HepG2 (cell line): ENCODE measurements around the gene VIM. TPM values are rescaled to one million over a fixed set of nuclear protein-coding genes. Genes with fewer than 3 reads are reported as not detected.

Experiments used
- ATAC-seq: fragments of 200-7000 bp; cut with Tn5 transposase; 3 replicates; pipeline ENCODE4 v1.9.1; 2020; ENCODE audit warnings: mild to moderate bottlenecking, moderate library complexity
- BruUV-seq: library from RNA; stranded (reverse); fragments of 400-500 nt; replicated peaks from 2 replicates; lab custom pipeline; 2021; lab: Mats Ljungman, UMichigan
- CTCF ChIA-PET: fragments of 300-600 bp; formaldehyde crosslinking; extraction: SDS; loops from one replicate; lab custom pipeline; 2021; ENCODE audit warnings: low total read pairs, inconsistent platforms, low intra/inter-chr PET ratio; lab: Yijun Ruan, JAX
- POLR2A ChIA-PET: fragments of 350-600 bp; sonication (Branson Sonifier 250); formaldehyde crosslinking; loops from one replicate; lab custom pipeline; 2020; ENCODE audit warnings: antibody characterized with exemption, inconsistent platforms; lab: Yijun Ruan, JAX
- DNase-seq: peaks from one replicate; pipeline ENCODE4 v3.0.0-alpha.2; 2015; ENCODE audit warnings: low spot score
- FAIRE-seq: peaks from 3 replicates; lab custom pipeline; 2011; peaks lifted over from hg19 to GRCh38; lab: Jason Lieb, UNC
- H2AFZ ChIP-seq: one replicate; pipeline ENCODE4 v1.6.1; 2011; ENCODE audit warnings: low read length, inconsistent platforms
- H3K27ac ChIP-seq: fragments of 300-600 bp; 3 replicates; pipeline ENCODE4 v1.8.0; 2011; ENCODE audit warnings: mixed run types, mild to moderate bottlenecking, mixed read lengths, low read length, inconsistent platforms; ENCODE audit not compliant: insufficient read depth; ENCODE audit errors: extremely low read length
- H3K27me3 ChIP-seq, 2 experiments: fragments of 200-600 bp in 1 of 2; 2 replicates in 1 of 2; 3 replicates in 1 of 2; pipeline versions ENCODE4 v1.6.0 to v1.8.0; 2011; ENCODE audit warnings: low read length in 2 of 2, mild to moderate bottlenecking in 2 of 2, moderate library complexity in 2 of 2, inconsistent platforms in 1 of 2; ENCODE audit not compliant: insufficient read depth in 2 of 2, control insufficient read depth in 1 of 2
- H3K36me3 ChIP-seq, 2 experiments: fragments of 200-600 bp in 1 of 2; replicated peaks in 1 of 2; 2 replicates in 1 of 2; 3 replicates in 1 of 2; pipeline versions ENCODE4 v1.5.1 to v1.8.0; 2011; ENCODE audit warnings: low read length in 2 of 2, inconsistent platforms in 1 of 2; ENCODE audit not compliant: insufficient read depth in 2 of 2, control insufficient read depth in 1 of 2
- H3K4me1 ChIP-seq: 2 replicates; pipeline ENCODE4 v1.5.1; 2012; ENCODE audit warnings: low read length, inconsistent platforms; ENCODE audit not compliant: insufficient read depth
- H3K4me2 ChIP-seq: 2 replicates; pipeline ENCODE4 v1.6.0; 2011; ENCODE audit warnings: low read depth, low read length, inconsistent platforms
- H3K4me3 ChIP-seq, 3 experiments: fragments of 200-600 bp in 1 of 3; sonication (generic), shearing (Covaris generic) in 1 of 3; replicated peaks in 1 of 3; 2 replicates each; pipeline ENCODE4 v1.5.1; 2011 to 2016; ENCODE audit warnings: low read length in 3 of 3, inconsistent platforms in 2 of 3, low read depth in 2 of 3, mild to moderate bottlenecking in 2 of 3, control low read depth in 1 of 3, mixed read lengths in 1 of 3; ENCODE audit not compliant: insufficient read depth in 1 of 3
- H3K79me2 ChIP-seq: one replicate; pipeline ENCODE4 v1.6.1; 2011; ENCODE audit warnings: low read length, inconsistent platforms; ENCODE audit not compliant: insufficient read depth
- H3K9ac ChIP-seq: 2 replicates; pipeline ENCODE4 v1.6.0; 2011; ENCODE audit warnings: mild to moderate bottlenecking, low read depth, low read length, inconsistent platforms; ENCODE audit not compliant: insufficient read depth
- H3K9me3 ChIP-seq: 2 replicates; pipeline ENCODE4 v1.5.1; 2012; ENCODE audit warnings: mild to moderate bottlenecking, low read length
- H4K20me1 ChIP-seq: 2 replicates; pipeline ENCODE4 v1.6.0; 2011; ENCODE audit warnings: inconsistent platforms, mild to moderate bottlenecking, low read length, moderate library complexity; ENCODE audit not compliant: insufficient read depth
- CENPX ChIP-seq: sonication (generic); formaldehyde crosslinking; IDR thresholded peaks from 2 replicates; pipeline ENCODE4 v1.9.0; 2021; ENCODE audit warnings: mild to moderate bottlenecking, missing genetic modification reagents, moderate library complexity
- ELF4 ChIP-seq: sonication (generic); formaldehyde crosslinking; IDR thresholded peaks from 2 replicates; pipeline ENCODE4 v1.5.0; 2020; ENCODE audit warnings: missing genetic modification reagents, mild to moderate bottlenecking, moderate library complexity, borderline replicate concordance
- FOXK2 ChIP-seq: fragments of 450-650 bp; IDR thresholded peaks from 2 replicates; pipeline ENCODE4 v1.6.1; 2016
- HDAC6 ChIP-seq: fragments of 200-600 bp; sonication (generic); IDR thresholded peaks from 2 replicates; pipeline ENCODE4 v1.7.0; 2017; ENCODE audit warnings: mild to moderate bottlenecking, antibody characterized with exemption, low read length, low read depth
- ISL2 ChIP-seq: sonication (generic); formaldehyde crosslinking; IDR thresholded peaks from 2 replicates; pipeline ENCODE4 v1.5.0; 2020; ENCODE audit warnings: missing genetic modification reagents
- JUND ChIP-seq: sonication (generic); formaldehyde crosslinking; IDR thresholded peaks from 2 replicates; pipeline ENCODE4 v1.8.0; 2022; ENCODE audit warnings: mild to moderate bottlenecking, missing genetic modification reagents
- KLF6 ChIP-seq: IDR thresholded peaks from 2 replicates; pipeline ENCODE4 v1.8.0; 2016; ENCODE audit warnings: missing biosample characterization, missing genetic modification reagents
- NAIF1 ChIP-seq: sonication (generic); formaldehyde crosslinking; IDR thresholded peaks from 2 replicates; pipeline ENCODE4 v1.5.0; 2020; ENCODE audit warnings: mild to moderate bottlenecking, missing genetic modification reagents, borderline replicate concordance
- SMARCE1 ChIP-seq: fragments of 450-650 bp; IDR thresholded peaks from 2 replicates; pipeline ENCODE4 v1.6.1; 2017; ENCODE audit warnings: borderline replicate concordance
- SNRNP70 ChIP-seq: fragments of 200-400 bp; formaldehyde crosslinking; IDR thresholded peaks from 2 replicates; pipeline ENCODE4 v1.6.1; 2017; ENCODE audit warnings: mild to moderate bottlenecking, low read depth, low read length, moderate library complexity
- STAT5B ChIP-seq: sonication (generic); formaldehyde crosslinking; IDR thresholded peaks from 2 replicates; pipeline ENCODE4 v1.4.0; 2020; ENCODE audit warnings: missing genetic modification reagents
- ZBTB1 ChIP-seq: sonication (generic); formaldehyde crosslinking; IDR thresholded peaks from 2 replicates; pipeline ENCODE4 v1.4.0; 2020; ENCODE audit warnings: missing genetic modification reagents, borderline replicate concordance
- ZBTB38 ChIP-seq: sonication (generic); formaldehyde crosslinking; IDR thresholded peaks from 2 replicates; pipeline ENCODE4 v1.5.1; 2020; ENCODE audit warnings: mild to moderate bottlenecking, missing genetic modification reagents
- ZHX2 ChIP-seq, 2 experiments: sonication (generic) in 1 of 2; formaldehyde crosslinking in 1 of 2; IDR thresholded peaks; 2 replicates each; pipeline versions ENCODE4 v1.6.1 to v1.9.0; 2014 to 2022; ENCODE audit warnings: antibody characterized with exemption in 1 of 2, borderline replicate concordance in 1 of 2, inconsistent platforms in 1 of 2, low read depth in 1 of 2, missing genetic modification reagents in 1 of 2
- ZNF3 ChIP-seq: IDR thresholded peaks from 2 replicates; pipeline ENCODE4 v1.7.0; 2017; ENCODE audit warnings: inconsistent platforms
- ZNF329 ChIP-seq: sonication (generic); formaldehyde crosslinking; IDR thresholded peaks from 2 replicates; pipeline ENCODE4 v1.9.0; 2021; ENCODE audit warnings: low read depth, mild to moderate bottlenecking, missing genetic modification reagents
- ZNF644 ChIP-seq: IDR thresholded peaks from 2 replicates; pipeline ENCODE4 v1.6.1; 2016; ENCODE audit warnings: low read depth
- ZNF660 ChIP-seq: sonication (generic); formaldehyde crosslinking; IDR thresholded peaks from 2 replicates; pipeline ENCODE4 v1.5.1; 2020; ENCODE audit warnings: mild to moderate bottlenecking, low read depth, missing genetic modification reagents, borderline replicate concordance
- WGBS: methylation state at CpG from one replicate; pipeline ENCODE4 v1.1.6; 2017; ENCODE audit warnings: low lambda C conversion rate; 5-methylcytosine and 5-hydroxymethylcytosine counted together
- in situ Hi-C: cut with HindIII; loops from 2 replicates; pipeline ENCODE4 v1.10.0; 2017; ENCODE audit warnings: low pct_unique_long_range_greater_than_20kb; ENCODE audit not compliant: extremely low pct_ligation_motif_present
- intact Hi-C: fragments of 100-400 bp; cut with micrococcal nuclease; formaldehyde crosslinking; loops from one replicate; pipeline ENCODE4 v1.10.0; 2022; ENCODE audit not compliant: unreplicated experiment
- polyA plus RNA-seq, 8 experiments: library from polyadenylated mRNA; depleted of rRNA in 3 of 8; stranded (reverse) in 7 of 8; unstranded in 1 of 8; fragments of >200 nt; fragmentation: Illumina TruSeq in 4 of 8; extraction: Trizol in 4 of 8; gene quantifications; 2 replicates each; pipeline versions ENCODE4 v1.2.1 to v1.2.3, GENCODE V29; 2011 to 2016; ENCODE audit warnings: low read depth in 4 of 8, missing spikeins in 1 of 8, mixed read lengths in 1 of 8; ENCODE audit not compliant: insufficient read depth in 1 of 8
- total RNA-seq, 5 experiments: library from RNA; depleted of rRNA; stranded (reverse); fragments of >200 nt; fragmentation: Illumina TruSeq; extraction: Trizol; gene quantifications; 2 replicates each; pipeline ENCODE4 v1.2.3, GENCODE V29; 2016; ENCODE audit warnings: low read depth in 1 of 5
- TF ChIP-seq, protein P1 (sequence below): sonication (generic); formaldehyde crosslinking; IDR thresholded peaks from 2 replicates; pipeline ENCODE4 v1.5.0; 2020; ENCODE audit warnings: missing genetic modification reagents, mild to moderate bottlenecking, borderline replicate concordance

VIM gene
- total and polyA plus RNA-seq, 2 of the 13 experiments (the other 11 are each of a cell fraction or from before 2014, with no cell fraction given): not detected

- TF ChIP-seq KLF6 (CRISPR knock-in tag) (no peak), CENPX (CRISPR knock-in tag) (no peak)
Measured at GRCh38 chr10:17183110-17183509, 44.9 kb upstream of the VIM start (continued).

DNA sequence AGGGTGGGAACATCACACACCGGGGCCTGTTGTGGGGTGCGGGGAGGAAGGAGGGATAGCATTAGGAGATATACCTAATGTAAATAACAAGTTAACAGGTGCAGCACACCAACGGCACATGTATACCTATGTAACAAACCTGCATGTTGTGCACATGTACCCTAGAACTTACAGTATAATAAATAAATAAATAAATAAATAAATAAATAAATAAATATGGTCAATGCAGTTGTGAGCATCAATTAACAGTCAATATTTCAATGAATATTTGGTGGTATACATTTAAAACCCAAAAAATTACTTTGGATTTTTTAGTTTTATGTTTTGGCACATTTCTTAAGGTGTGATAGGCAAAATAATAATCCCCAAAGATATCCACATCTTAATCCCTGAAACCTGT lies 42.2 kb upstream of the VIM start:
- Histone ChIP-seq H3K36me3 (no peaks in the 10 kb centered on the region), H2AFZ (no peak overlapping the region), H3K79me2 (no peaks in the 10 kb centered on the region), H3K4me3 (no peak overlapping the region), H3K9me3 (no peaks in the 10 kb centered on the region), H3K9ac (no peak overlapping the region), H4K20me1 (no peaks in the 10 kb centered on the region), H3K4me1 (no peaks in the 10 kb centered on the region), H3K4me2 (no peak overlapping the region), H3K27me3 (no peaks in the 10 kb centered on the region), H3K27ac (no peak overlapping the region)
- CTCF ChIA-PET: no interaction called here
- WGBS: 95% methylated on average over 3 of the region's 3 CpGs
- no peak for ATAC-seq
- no TSS peak for BruUV-seq
- no peak for DNase-seq
- POLR2A ChIA-PET: no interaction called here
- in situ Hi-C loops (no loop called here), intact Hi-C loops (no loop called here)
- no peak for FAIRE-seq
- TF ChIP-seq JUND (CRISPR knock-in tag) (no peak), ZNF3 (CRISPR knock-in tag) (no peak), ZNF644 (CRISPR knock-in tag) (no peak), HDAC6 (no peak), ZNF329 (no peak), SNRNP70 (no peak), ZHX2 (IDR thresholded peaks at IDR 0.05; ENCODE audit: low read depth) (no peak), ZHX2 (CRISPR knock-in tag; IDR thresholded peaks at IDR 0.05; ENCODE audit: borderline replicate concordance) (no peak), FOXK2 (no peak), ZBTB38 (CRISPR knock-in tag) (no peak), SMARCE1 (no peak), ISL2 (no peak), NAIF1 (no peak), ZNF660 (CRISPR knock-in tag) (no peak), ELF4 (CRISPR knock-in tag) (no peak), ZBTB1 (CRISPR knock-in tag) (no peak), STAT5B (no peak)
- TF ChIP-seq, protein P1, sequence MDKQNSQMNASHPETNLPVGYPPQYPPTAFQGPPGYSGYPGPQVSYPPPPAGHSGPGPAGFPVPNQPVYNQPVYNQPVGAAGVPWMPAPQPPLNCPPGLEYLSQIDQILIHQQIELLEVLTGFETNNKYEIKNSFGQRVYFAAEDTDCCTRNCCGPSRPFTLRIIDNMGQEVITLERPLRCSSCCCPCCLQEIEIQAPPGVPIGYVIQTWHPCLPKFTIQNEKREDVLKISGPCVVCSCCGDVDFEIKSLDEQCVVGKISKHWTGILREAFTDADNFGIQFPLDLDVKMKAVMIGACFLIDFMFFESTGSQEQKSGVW (CRISPR knock-in tag): no peak
